ENCODE measurements around the gene TREH.

The TREH gene

GRCh38 chr11:118663902-118664301 lies 15.5 kb downstream of the TREH start:
- Histone ChIP-seq H3K9me3 (ENCODE audit: control insufficient read depth, insufficient read depth, low read length) (no peaks in the 10 kb centered on the region), H3K4me1 (ENCODE audit: control insufficient read depth, insufficient read depth, low read length) (peaks cover 16% of the 10 kb centered on the region), H3K27me3 (ENCODE audit: control insufficient read depth, insufficient read depth, low read length) (no peaks in the 10 kb centered on the region), H3K4me3 (ENCODE audit: low read depth, low read length) (no peak overlapping the region), H3K9ac (ENCODE audit: low read depth, low read length) (no peak overlapping the region), H3K27ac (ENCODE audit: low read depth, low read length) (no peak overlapping the region), H3K36me3 (ENCODE audit: control insufficient read depth, insufficient read depth, low read length) (no peaks in the 10 kb centered on the region)

- no peaks in the 10 kb centered on the region for H3K9me3 ChIP-seq (ENCODE audit: control insufficient read depth, insufficient read depth, low read length)
- no peaks in the 10 kb centered on the region for H3K36me3 ChIP-seq (ENCODE audit: control insufficient read depth, insufficient read depth, low read length)
- H3K4me3 ChIP-seq (ENCODE audit: low read depth, low read length), result no peak overlapping the region
- H3K4me1 ChIP-seq (ENCODE audit: control insufficient read depth, insufficient read depth, low read length), result peaks cover 21% of the 10 kb centered on the region
- no peaks in the 10 kb centered on the region for H3K27me3 ChIP-seq (ENCODE audit: control insufficient read depth, insufficient read depth, low read length)
- no peak overlapping the region for H3K9ac ChIP-seq (ENCODE audit: low read depth, low read length)
- H3K27ac ChIP-seq (ENCODE audit: low read depth, low read length), result no peak overlapping the region
Observed at GRCh38 chr11:118663381-118663780, 16.1 kb downstream of the TREH start.

GRCh38 chr11:118662401-118663271 lies 16.8 kb downstream of the TREH start:
- H3K4me3 ChIP-seq (ENCODE audit: low read depth, low read length), result no peak overlapping the region
- H3K27me3 ChIP-seq (ENCODE audit: control insufficient read depth, insufficient read depth, low read length), result no peaks in the 10 kb centered on the region
- peaks cover 24% of the 10 kb centered on the region for H3K4me1 ChIP-seq (ENCODE audit: control insufficient read depth, insufficient read depth, low read length)
- H3K9me3 ChIP-seq (ENCODE audit: control insufficient read depth, insufficient read depth, low read length), result no peaks in the 10 kb centered on the region
- no peaks in the 10 kb centered on the region for H3K36me3 ChIP-seq (ENCODE audit: control insufficient read depth, insufficient read depth, low read length)
- no peak overlapping the region for H3K27ac ChIP-seq (ENCODE audit: low read depth, low read length)
- no peak overlapping the region for H3K9ac ChIP-seq (ENCODE audit: low read depth, low read length)

- Histone ChIP-seq H3K4me1 (ENCODE audit: control insufficient read depth, insufficient read depth, low read length) (peaks cover 24% of the 10 kb centered on the region), H3K4me3 (ENCODE audit: low read depth, low read length) (no peak overlapping the region), H3K9me3 (ENCODE audit: control insufficient read depth, insufficient read depth, low read length) (no peaks in the 10 kb centered on the region), H3K9ac (ENCODE audit: low read depth, low read length) (no peak overlapping the region), H3K36me3 (ENCODE audit: control insufficient read depth, insufficient read depth, low read length) (peaks cover 7% of the 10 kb centered on the region), H3K27ac (ENCODE audit: low read depth, low read length) (no peak overlapping the region), H3K27me3 (ENCODE audit: control insufficient read depth, insufficient read depth, low read length) (no peaks in the 10 kb centered on the region)
Observed at GRCh38 chr11:118661425-118662301, 17.8 kb downstream of the TREH start.

- H3K27me3 ChIP-seq (ENCODE audit: control insufficient read depth, insufficient read depth, low read length), result no peaks in the 10 kb centered on the region
- H3K36me3 ChIP-seq (ENCODE audit: control insufficient read depth, insufficient read depth, low read length), result peaks cover 14% of the 10 kb centered on the region
- H3K4me1 ChIP-seq (ENCODE audit: control insufficient read depth, insufficient read depth, low read length), result peaks cover 24% of the 10 kb centered on the region
- H3K9me3 ChIP-seq (ENCODE audit: control insufficient read depth, insufficient read depth, low read length), result no peaks in the 10 kb centered on the region
- no peak overlapping the region for H3K9ac ChIP-seq (ENCODE audit: low read depth, low read length)
- no peak overlapping the region for H3K27ac ChIP-seq (ENCODE audit: low read depth, low read length)
- H3K4me3 ChIP-seq (ENCODE audit: low read depth, low read length), result no peak overlapping the region
Observed at GRCh38 chr11:118660681-118661424, 18.6 kb downstream of the TREH start.

GRCh38 chr11:118659953-118660680 lies 19.3 kb downstream of the TREH start:
- Histone ChIP-seq H3K27ac (ENCODE audit: low read depth, low read length) (no peak overlapping the region), H3K4me3 (ENCODE audit: low read depth, low read length) (no peak overlapping the region), H3K9me3 (ENCODE audit: control insufficient read depth, insufficient read depth, low read length) (no peaks in the 10 kb centered on the region), H3K4me1 (ENCODE audit: control insufficient read depth, insufficient read depth, low read length) (peaks cover 24% of the 10 kb centered on the region), H3K27me3 (ENCODE audit: control insufficient read depth, insufficient read depth, low read length) (no peaks in the 10 kb centered on the region), H3K36me3 (ENCODE audit: control insufficient read depth, insufficient read depth, low read length) (peaks cover 22% of the 10 kb centered on the region), H3K9ac (ENCODE audit: low read depth, low read length) (no peak overlapping the region)

GRCh38 chr11:118659314-118659952 lies 20.0 kb downstream of the TREH start:
- peaks cover 25% of the 10 kb centered on the region for H3K36me3 ChIP-seq (ENCODE audit: control insufficient read depth, insufficient read depth, low read length)
- H3K4me3 ChIP-seq (ENCODE audit: low read depth, low read length), result no peak overlapping the region
- H3K9ac ChIP-seq (ENCODE audit: low read depth, low read length), result no peak overlapping the region
- peaks cover 24% of the 10 kb centered on the region for H3K4me1 ChIP-seq (ENCODE audit: control insufficient read depth, insufficient read depth, low read length)
- H3K27ac ChIP-seq (ENCODE audit: low read depth, low read length), result no peak overlapping the region
- no peaks in the 10 kb centered on the region for H3K9me3 ChIP-seq (ENCODE audit: control insufficient read depth, insufficient read depth, low read length)
- no peaks in the 10 kb centered on the region for H3K27me3 ChIP-seq (ENCODE audit: control insufficient read depth, insufficient read depth, low read length)

GRCh38 chr11:118658429-118659313 lies 20.8 kb downstream of the TREH start:
- H3K27ac ChIP-seq (ENCODE audit: low read depth, low read length), result no peak overlapping the region
- H3K36me3 ChIP-seq (ENCODE audit: control insufficient read depth, insufficient read depth, low read length), result peaks cover 33% of the 10 kb centered on the region
- no peak overlapping the region for H3K9ac ChIP-seq (ENCODE audit: low read depth, low read length)
- H3K27me3 ChIP-seq (ENCODE audit: control insufficient read depth, insufficient read depth, low read length), result no peaks in the 10 kb centered on the region
- no peaks in the 10 kb centered on the region for H3K9me3 ChIP-seq (ENCODE audit: control insufficient read depth, insufficient read depth, low read length)
- H3K4me1 ChIP-seq (ENCODE audit: control insufficient read depth, insufficient read depth, low read length), result peaks cover 24% of the 10 kb centered on the region
- H3K4me3 ChIP-seq (ENCODE audit: low read depth, low read length), result no peak overlapping the region

GRCh38 chr11:118657709-118658428 lies 21.6 kb downstream of the TREH start:
- no peaks in the 10 kb centered on the region for H3K27me3 ChIP-seq (ENCODE audit: control insufficient read depth, insufficient read depth, low read length)

More at GRCh38 chr11:118657709-118658428, 21.6 kb downstream of the TREH start:
- Histone ChIP-seq H3K27ac (ENCODE audit: low read depth, low read length) (no peak overlapping the region), H3K4me3 (ENCODE audit: low read depth, low read length) (no peak overlapping the region), H3K36me3 (ENCODE audit: control insufficient read depth, insufficient read depth, low read length) (peaks cover 41% of the 10 kb centered on the region), H3K4me1 (ENCODE audit: control insufficient read depth, insufficient read depth, low read length) (peaks cover 24% of the 10 kb centered on the region), H3K9me3 (ENCODE audit: control insufficient read depth, insufficient read depth, low read length) (no peaks in the 10 kb centered on the region), H3K9ac (ENCODE audit: low read depth, low read length) (no peak overlapping the region)
